ENCODE measurements around the gene REV1. TPM values are rescaled to one million over a fixed set of nuclear protein-coding genes. Genes with fewer than 3 reads are reported as not detected.

Gene REV1
- total and polyA plus RNA-seq, 2 of the 8 experiments (the other 6 are each of a cell fraction or from before 2014, with no cell fraction given) = 16.6 to 34.3 TPM

GRCh38 chr2:99422599-99422998, 67.2 kb downstream of the REV1 start:
- H2BK120ac ChIP-seq (replicated peaks; ENCODE audit: low read depth, low read length) = no peak overlapping the region
- no peak overlapping the region for H3K56ac ChIP-seq (replicated peaks; ENCODE audit: insufficient read length, low read depth, low read length)
- no peak overlapping the region for H3K14ac ChIP-seq (ENCODE audit: insufficient read length)
- DNase-seq (ENCODE audit: low read depth in 1 of 2, low spot score in 2 of 2) (no peak), FAIRE-seq (no peak)
- H4K20me1 ChIP-seq (replicated peaks in 1 of 2; ENCODE audit: control insufficient read depth in 1 of 2, insufficient read depth in 2 of 2, low read length in 2 of 2) = peaks cover 2% of the 10 kb centered on the region in 2 experiments
- H3K4ac ChIP-seq (replicated peaks; ENCODE audit: insufficient read length, low read depth, low read length) = no peak overlapping the region
- H3K4me3 ChIP-seq (ENCODE audit: extremely low read depth in 1 of 4, insufficient read depth in 2 of 4, low read depth in 3 of 4, low read length in 4 of 4) = no peak overlapping the region
- no peak overlapping the region for H3K4me2 ChIP-seq (ENCODE audit: insufficient read depth in 1 of 2, low read depth in 2 of 2, low read length in 2 of 2)
- H3K4me1 ChIP-seq (replicated peaks in 1 of 4; ENCODE audit: control insufficient read depth in 3 of 4, insufficient read depth in 4 of 4, low read length in 3 of 4) = no peaks in the 10 kb centered on the region
- H3K23me2 ChIP-seq (ENCODE audit: low read depth, low read length) = no peaks in the 10 kb centered on the region
- H2BK5ac ChIP-seq (ENCODE audit: low read depth, low read length) = no peak overlapping the region
- ChIA-PET POLR2A (ENCODE audit: partially characterized antibody) (interaction anchor here (1.4 kb wide), 1 partner anchor 20 kb away, joined by 4 read pairs; no protein-coding TSS in a partner anchor), CTCF (ENCODE audit: partially characterized antibody) (interaction anchor here (0.8 kb wide), 1 partner anchor 9 kb away, joined by 4 read pairs; no protein-coding TSS in a partner anchor)
- H3K27ac ChIP-seq (ENCODE audit: low read depth, low read length) = no peak overlapping the region
- no peak overlapping the region for H4K5ac ChIP-seq (ENCODE audit: insufficient read length, low read depth, low read length)
- no peaks in the 10 kb centered on the region for H3K79me2 ChIP-seq (ENCODE audit: control insufficient read depth in 1 of 2, insufficient read depth in 2 of 2, low read length in 2 of 2)
- H3K18ac ChIP-seq (ENCODE audit: extremely low read depth, low read length) = no peak overlapping the region
- H2BK12ac ChIP-seq (ENCODE audit: low read depth, low read length) = no peak overlapping the region
- no peak overlapping the region for H4K91ac ChIP-seq (replicated peaks; ENCODE audit: insufficient read length, low read length)
- no peak overlapping the region for H2BK15ac ChIP-seq (ENCODE audit: low read length)
- H3K27me3 ChIP-seq (replicated peaks in 1 of 4; ENCODE audit: control insufficient read depth in 3 of 4, extremely low read depth in 1 of 4, insufficient read depth in 3 of 4, low read length in 3 of 4) = no peaks in the 10 kb centered on the region
- WGBS, 2 experiments (ENCODE audit: extremely low coverage in 1 of 2, insufficient coverage in 1 of 2, insufficient read length in 1 of 2, insufficient replicate concordance in 2 of 2, low coverage in 1 of 2, low lambda C conversion rate in 2 of 2, missing lambda C conversion rate in 1 of 2) = 87% methylated on average over 3 of the region's 3 CpGs; no CpG with 5 or more reads in 1 of the 2 experiments
- no peak overlapping the region for H2AFZ ChIP-seq (ENCODE audit: low read length)
- H3K23ac ChIP-seq (ENCODE audit: insufficient read length) = no peak overlapping the region
- H3K9ac ChIP-seq (replicated peaks in 1 of 4; ENCODE audit: extremely low read depth in 1 of 4, low read depth in 3 of 4, low read length in 3 of 4) = no peak overlapping the region
- no peak overlapping the region for H2AK5ac ChIP-seq (ENCODE audit: low read depth, low read length)
- H3K9me3 ChIP-seq (ENCODE audit: insufficient read depth in 2 of 2, low read depth in 1 of 2, low read length in 1 of 2) = no peaks in the 10 kb centered on the region
- no peaks in the 10 kb centered on the region for H3K79me1 ChIP-seq (ENCODE audit: low read depth, low read length)
- no peak overlapping the region for H4K8ac ChIP-seq (ENCODE audit: extremely low read depth, insufficient read depth, low read length)
- no peak overlapping the region for H2BK20ac ChIP-seq (ENCODE audit: low read length)
- peaks cover 4 to 46% (median 23%) of the 10 kb centered on the region in 4 experiments for H3K36me3 ChIP-seq (ENCODE audit: control insufficient read depth in 2 of 4, insufficient read depth in 4 of 4, low read length in 3 of 4)
- TF ChIP-seq NRF1 (IDR thresholded peaks at IDR 0.05; ENCODE audit: low read depth, low read length) = no peak
- no peak for TF ChIP-seq BACH1 (IDR thresholded peaks at IDR 0.05; ENCODE audit: low read length)
- TF ChIP-seq SUZ12 (IDR thresholded peaks at IDR 0.05; ENCODE audit: low read length) = no peak
- TF ChIP-seq ATF2 (IDR thresholded peaks at IDR 0.05; ENCODE audit: low read length) = no peak
- no peak for TF ChIP-seq GTF2F1 (IDR thresholded peaks at IDR 0.05; ENCODE audit: borderline replicate concordance, low read depth, low read length)
- no peak for TF ChIP-seq SAP30 (IDR thresholded peaks at IDR 0.05; ENCODE audit: insufficient read depth, insufficient replicate concordance, low read length)
- TF ChIP-seq GABPA (IDR thresholded peaks at IDR 0.05; ENCODE audit: borderline replicate concordance, insufficient read depth, low read length) = no peak
- no peak for TF ChIP-seq ASH2L (IDR thresholded peaks at IDR 0.05; ENCODE audit: low read length)
- no peak for TF ChIP-seq CEBPB (IDR thresholded peaks at IDR 0.05; ENCODE audit: low read depth, low read length)
- no peak for TF ChIP-seq CBX5 (IDR thresholded peaks at IDR 0.05; ENCODE audit: low read depth, low read length)
- TF ChIP-seq EP300 (IDR thresholded peaks at IDR 0.05; ENCODE audit: borderline replicate concordance in 1 of 2, low read depth in 2 of 2, low read length in 2 of 2) = no peak
- TF ChIP-seq YY1 (IDR thresholded peaks at IDR 0.05; ENCODE audit: low read depth, low read length) = no peak
- no peak for TF ChIP-seq SIX5 (IDR thresholded peaks at IDR 0.05; ENCODE audit: low read depth, low read length)

All from H1 (cell line).